SK-N-SH (cell line): ENCODE measurements around the gene PXDN. TPM values are rescaled to one million over a fixed set of nuclear protein-coding genes. Genes with fewer than 3 reads are reported as not detected.

Experiments used
- CTCF ChIA-PET: fragments of 300-600, 350-600 bp; formaldehyde crosslinking; extraction: SDS; loops from one replicate; lab custom pipeline; 2021; lab: Yijun Ruan, JAX
- POLR2A ChIA-PET: fragments of 350-600 bp; sonication (Branson Sonifier 250); formaldehyde crosslinking; extraction: SDS; loops from one replicate; lab custom pipeline; 2020; ENCODE audit warnings: antibody characterized with exemption, inconsistent platforms; lab: Yijun Ruan, JAX
- DNase-seq: peaks from one replicate; pipeline ENCODE4 v3.0.0; 2012
- H2AFZ ChIP-seq: fragments of 200-600 bp; sonication (generic); 2 replicates; pipeline ENCODE4 v1.8.1; 2016; ENCODE audit warnings: antibody characterized with exemption, mild to moderate bottlenecking, low read depth
- H3F3A ChIP-seq: fragments of 200-600 bp; sonication (generic); replicated peaks from 2 replicates; pipeline ENCODE3; 2016; ENCODE audit warnings: antibody characterized with exemption, mild to moderate bottlenecking; ENCODE audit not compliant: insufficient read depth
- H3K27ac ChIP-seq, 2 experiments: fragments of 200-500 bp in 1 of 2; fragments of 200-600 bp in 1 of 2; sonication (Bioruptor generic) in 1 of 2; sonication (generic), shearing (Covaris generic) in 1 of 2; 2 replicates each; pipeline versions ENCODE4 v1.5.1 to v1.6.1; 2014 to 2016; ENCODE audit warnings: low read depth in 2 of 2, inconsistent platforms in 1 of 2, low read length in 1 of 2, mild to moderate bottlenecking in 1 of 2, mixed read lengths in 1 of 2
- H3K27me3 ChIP-seq: fragments of 200-600 bp; sonication (generic), shearing (Covaris generic); 2 replicates; pipeline ENCODE4 v1.6.1; 2016; ENCODE audit warnings: mixed run types; ENCODE audit not compliant: insufficient read depth
- H3K36me3 ChIP-seq, 2 experiments: fragments of 200-500 bp in 1 of 2; fragments of 200-600 bp in 1 of 2; sonication (Bioruptor generic) in 1 of 2; sonication (generic) in 1 of 2; replicated peaks in 1 of 2; 2 replicates each; pipeline versions ENCODE3 to v1.5.1; 2014 to 2016; ENCODE audit warnings: low read length in 1 of 2, mild to moderate bottlenecking in 1 of 2; ENCODE audit not compliant: insufficient read depth in 2 of 2, control insufficient read depth in 1 of 2
- H3K4me1 ChIP-seq, 2 experiments: fragments of 200-500 bp in 1 of 2; fragments of 200-600 bp in 1 of 2; sonication (Bioruptor generic) in 1 of 2; sonication (generic), shearing (Covaris generic) in 1 of 2; 2 replicates each; pipeline versions ENCODE4 v1.5.1 to v1.6.1; 2014 to 2016; ENCODE audit warnings: low read depth in 1 of 2, low read length in 1 of 2, mixed run types in 1 of 2; ENCODE audit not compliant: insufficient read depth in 2 of 2, control insufficient read depth in 1 of 2
- H3K4me2 ChIP-seq: fragments of 200-600 bp; sonication (generic), shearing (Covaris generic); 2 replicates; pipeline ENCODE4 v1.6.1; 2017; ENCODE audit warnings: mixed run types
- H3K4me3 ChIP-seq, 2 experiments: fragments of 200-500 bp in 1 of 2; fragments of 200-600 bp in 1 of 2; sonication (Bioruptor generic) in 1 of 2; sonication (generic), shearing (Covaris generic) in 1 of 2; 2 replicates each; pipeline versions ENCODE4 v1.5.1 to v1.8.1; 2014 to 2016; ENCODE audit warnings: low read depth in 2 of 2, inconsistent platforms in 1 of 2, low read length in 1 of 2, mild to moderate bottlenecking in 1 of 2, mixed read lengths in 1 of 2, moderate library complexity in 1 of 2
- H3K79me2 ChIP-seq: fragments of 200-600 bp; sonication (generic); 2 replicates; pipeline ENCODE4 v1.8.1; 2017; ENCODE audit warnings: mild to moderate bottlenecking; ENCODE audit not compliant: insufficient read depth
- H3K9ac ChIP-seq: fragments of 200-600 bp; sonication (generic); 2 replicates; pipeline ENCODE4 v1.6.1; 2017; ENCODE audit warnings: mixed run types
- H3K9me2 ChIP-seq: fragments of 200-600 bp; sonication (generic); 2 replicates; pipeline ENCODE4 v1.6.1; 2017; ENCODE audit warnings: mixed run types
- H3K9me3 ChIP-seq: fragments of 200-600 bp; sonication (generic); 2 replicates; pipeline ENCODE4 v1.6.1; 2017; ENCODE audit warnings: mixed run types, mild to moderate bottlenecking, moderate library complexity
- H4K20me1 ChIP-seq: fragments of 200-600 bp; sonication (generic); 2 replicates; pipeline ENCODE4 v1.6.1; 2017; ENCODE audit warnings: mild to moderate bottlenecking, mixed run types; ENCODE audit not compliant: insufficient read depth
- EP300 ChIP-seq, 2 experiments: IDR thresholded peaks; 2 replicates each; pipeline versions ENCODE4 v1.4.0 to v1.6.1; 2012; ENCODE audit warnings: borderline replicate concordance in 1 of 2, low read depth in 1 of 2, low read length in 1 of 2
- JUND ChIP-seq: IDR thresholded peaks from 2 replicates; pipeline ENCODE4 v1.4.0; 2012
- NFIC ChIP-seq: IDR thresholded peaks from 2 replicates; pipeline ENCODE4 v1.4.0; 2012; ENCODE audit warnings: borderline replicate concordance
- RAD21 ChIP-seq: IDR thresholded peaks from 2 replicates; pipeline ENCODE4 v1.6.1; 2012; ENCODE audit warnings: mild to moderate bottlenecking, low read length
- SIN3A ChIP-seq: IDR thresholded peaks from 2 replicates; pipeline ENCODE4 v1.6.1; 2012; ENCODE audit warnings: low read depth, mild to moderate bottlenecking, low read length, moderate library complexity, borderline replicate concordance
- SMC3 ChIP-seq: IDR thresholded peaks from 2 replicates; pipeline ENCODE4 v1.6.1; 2012; ENCODE audit warnings: low read depth, low read length, improper control_type of control experiment
- YY1 ChIP-seq: IDR thresholded peaks from 2 replicates; pipeline ENCODE4 v1.4.0; 2012; ENCODE audit warnings: low read depth, mild to moderate bottlenecking
- WGBS: methylation state at CpG from one replicate; pipeline ENCODE4 v1.1.6; 2017; ENCODE audit warnings: low lambda C conversion rate; 5-methylcytosine and 5-hydroxymethylcytosine counted together
- polyA plus RNA-seq, 3 experiments: library from polyadenylated mRNA; depleted of rRNA; stranded (reverse); fragments of >200 nt; gene quantifications; 2 replicates each; pipeline ENCODE4 v1.2.3, GENCODE V29; 2012

Gene PXDN
- polyA plus RNA-seq, 1 of the 3 experiments (the other 2 are of a cell fraction), result 146 TPM

GRCh38 chr2:1644427-1644826 is 99.9 kb downstream of the PXDN start (continued):
- TF ChIP-seq SMC3 (no peak), JUND (no peak)

GRCh38 chr2:1642993-1643619 is 101.2 kb downstream of the PXDN start:
- no peaks in the 10 kb centered on the region for H3K27me3 ChIP-seq
- CTCF ChIA-PET, result interaction anchor here (0.6 to 4.0 kb wide), 17 partner anchors 9 to 174 kb away, joined by 3 to 18 read pairs (median 4); no protein-coding TSS in a partner anchor
- no peaks in the 10 kb centered on the region for H3K9me3 ChIP-seq
- H3K9ac ChIP-seq, result no peak overlapping the region
- TF ChIP-seq SMC3, result peak; percentile 20; the same call in 1 of the 2 replicates
- no peak for TF ChIP-seq NFIC
- TF ChIP-seq RAD21, result peak; percentile 47; the same call in 1 of the 2 replicates
- H2AFZ ChIP-seq, result no peak overlapping the region
- no peak overlapping the region for H3K4me3 ChIP-seq
- 0 out of 2 replicates have a peak, but pooled peaks cover 3% of the 10 kb centered on the region for H4K20me1 ChIP-seq
- H3F3A ChIP-seq, result no peaks in the 10 kb centered on the region
- POLR2A ChIA-PET, result no interaction called here
- peaks cover 23% of the 10 kb centered on the region for H3K79me2 ChIP-seq
- peaks cover 53 to 81% of the 10 kb centered on the region in 2 experiments for H3K36me3 ChIP-seq
- peak overlapping the region in 1 of 2 experiments; percentile 7; a peak in 1 of 4 replicates for H3K27ac ChIP-seq
- no peak overlapping the region for H3K4me2 ChIP-seq
- peaks cover 0 to 18% of the 10 kb centered on the region in 2 experiments; a peak in 1 of 4 replicates for H3K4me1 ChIP-seq
- H3K9me2 ChIP-seq, result no peaks in the 10 kb centered on the region
- DNase-seq, result peak; percentile 64
- WGBS, result 91% methylated on average over 19 of the region's 19 CpGs

- H2AFZ ChIP-seq, result no peak overlapping the region
- H3K27me3 ChIP-seq, result no peaks in the 10 kb centered on the region
- H3K36me3 ChIP-seq, result peaks cover 53 to 81% of the 10 kb centered on the region in 2 experiments
- CTCF ChIA-PET, result interaction anchor here (0.8 to 4.0 kb wide), 17 partner anchors 9 to 175 kb away, joined by 3 to 18 read pairs (median 5); no protein-coding TSS in a partner anchor
- peaks cover 0 to 18% of the 10 kb centered on the region in 2 experiments; a peak in 1 of 4 replicates for H3K4me1 ChIP-seq
- H4K20me1 ChIP-seq, result 0 out of 2 replicates have a peak, but pooled peaks cover 3% of the 10 kb centered on the region
- no peak overlapping the region for H3K9ac ChIP-seq
- no peak for DNase-seq
- no peaks in the 10 kb centered on the region for H3K9me3 ChIP-seq
- H3K4me2 ChIP-seq, result no peak overlapping the region
- no peaks in the 10 kb centered on the region for H3F3A ChIP-seq
- peak overlapping the region in 1 of 2 experiments; percentile 0; a peak in 1 of 4 replicates for H3K27ac ChIP-seq
- no peak overlapping the region for H3K4me3 ChIP-seq
- no peak for TF ChIP-seq SIN3A
- no peak for TF ChIP-seq YY1
- no peak for TF ChIP-seq EP300 (IDR thresholded peaks at IDR 0.05; ENCODE audit: borderline replicate concordance in 1 of 2, low read depth in 1 of 2, low read length in 1 of 2)
- TF ChIP-seq, all 33 proteins: peak for 0
- Histone ChIP-seq H3K9me2 (no peaks in the 10 kb centered on the region), H3K79me2 (peaks cover 15% of the 10 kb centered on the region)
- 89% methylated on average over 15 of the region's 15 CpGs for WGBS
- POLR2A ChIA-PET, result interaction anchor here (0.6 kb wide), 1 partner anchor 1959 kb away, joined by 3 read pairs; no protein-coding TSS in a partner anchor
These were observed 102.1 kb downstream of the PXDN start for GRCh38 chr2:1642066-1642861.
